HepG2 (cell line): ENCODE results near the gene NBPF6.
"Not testable (repeated sequence)": the region's sequence is repeated elsewhere in the genome, so short reads cannot be mapped to it uniquely, and the experiment has no call there.

Source experiments
- CBX1 ChIP-seq: IDR thresholded peaks from one replicate; pipeline ENCODE4 v1.6.1; 2016; ENCODE audit warnings: antibody characterized with exemption, low read depth
- CTCF ChIP-seq: sonication (generic); formaldehyde crosslinking; IDR thresholded peaks from 2 replicates; pipeline ENCODE4 v1.5.0; 2020; ENCODE audit warnings: mild to moderate bottlenecking, missing genetic modification reagents, moderate library complexity
- EP300 ChIP-seq, 3 experiments: sonication (generic) in 1 of 3; formaldehyde crosslinking in 1 of 3; IDR thresholded peaks; 2 replicates each; pipeline versions ENCODE4 v1.5.1 to v1.6.1; 2011 to 2020; ENCODE audit warnings: low read depth in 2 of 3, low read length in 2 of 3, borderline replicate concordance in 1 of 3, improper control_type of control experiment in 1 of 3, mild to moderate bottlenecking in 1 of 3, missing genetic modification reagents in 1 of 3, moderate library complexity in 1 of 3
- FIP1L1 ChIP-seq: fragments of 200-400 bp; formaldehyde crosslinking; IDR thresholded peaks from 2 replicates; pipeline ENCODE4 v1.6.1; 2018; ENCODE audit warnings: low read depth, mild to moderate bottlenecking, low read length, moderate library complexity, borderline replicate concordance; ENCODE audit not compliant: insufficient read depth
- HNF4A ChIP-seq: sonication (generic); formaldehyde crosslinking; IDR thresholded peaks from 2 replicates; pipeline ENCODE4 v1.4.0; 2020; ENCODE audit warnings: missing genetic modification reagents
- MATR3 ChIP-seq: sonication (generic); formaldehyde crosslinking; IDR thresholded peaks from 2 replicates; pipeline ENCODE4 v1.4.0; 2020; ENCODE audit warnings: missing genetic modification reagents
- NFIC ChIP-seq: IDR thresholded peaks from 2 replicates; pipeline ENCODE4 v1.6.1; 2012; ENCODE audit warnings: mild to moderate bottlenecking, low read length, inconsistent platforms
- SUZ12 ChIP-seq: fragments of 150-350 bp; IDR thresholded peaks from 2 replicates; pipeline ENCODE4 v1.6.1; 2014; ENCODE audit warnings: low read depth, low read length
- ZNF24 ChIP-seq: fragments of 450-650 bp; IDR thresholded peaks from 2 replicates; pipeline ENCODE4 v1.6.1; 2017; ENCODE audit warnings: antibody characterized with exemption, mild to moderate bottlenecking
- ZNF274 ChIP-seq: sonication (generic); formaldehyde crosslinking; IDR thresholded peaks from 2 replicates; pipeline ENCODE4 v1.5.1; 2020; ENCODE audit warnings: mild to moderate bottlenecking, missing genetic modification reagents
- ZNF296 ChIP-seq: sonication (generic); formaldehyde crosslinking; conservative IDR thresholded peaks from 2 replicates; pipeline ENCODE4 v1.5.0; 2020; ENCODE audit warnings: mild to moderate bottlenecking, missing genetic modification reagents
- ZNF335 ChIP-seq: sonication (generic); formaldehyde crosslinking; IDR thresholded peaks from 2 replicates; pipeline ENCODE4 v1.4.0; 2020; ENCODE audit warnings: missing genetic modification reagents
- ZNF598 ChIP-seq: sonication (generic); formaldehyde crosslinking; IDR thresholded peaks from 2 replicates; pipeline ENCODE4 v1.5.1; 2020; ENCODE audit warnings: mild to moderate bottlenecking, missing genetic modification reagents, borderline replicate concordance
- ZNF639 ChIP-seq: conservative IDR thresholded peaks from 2 replicates; pipeline ENCODE4 v1.6.1; 2018; ENCODE audit warnings: missing genetic modification reagents

GRCh38 chr1:108467155-108467554 lies 17.0 kb downstream of the NBPF6 start:
- TF ChIP-seq ZNF598; HNF4A; SUZ12; MATR3 (CRISPR knock-in tag); CBX1; ZNF274 (CRISPR knock-in tag); ZNF639 (CRISPR knock-in tag); CTCF; FIP1L1; ZNF335 (CRISPR knock-in tag); EP300 (IDR thresholded peaks at IDR 0.05; ENCODE audit: low read depth in 2 of 2, low read length in 2 of 2); EP300 (CRISPR knock-in tag; IDR thresholded peaks at IDR 0.05; ENCODE audit: borderline replicate concordance); NFIC; ZNF24; ZNF296 (CRISPR knock-in tag): not testable (repeated sequence)
